CD4-positive, alpha-beta T cell treated with Interleukin-12 subunit alpha and Interleukin-12 subunit beta, for 1 hour (primary cell): Measurements from ENCODE around the gene PDE3B.
"Not testable (repeated sequence)": the region's sequence is repeated elsewhere in the genome, so short reads cannot be mapped to it uniquely, and the experiment has no call there.

Experiments
- DNase-seq: peaks from one replicate; pipeline ENCODE4 v3.0.0-alpha.2; 2020

Gene PDE3B

DNA sequence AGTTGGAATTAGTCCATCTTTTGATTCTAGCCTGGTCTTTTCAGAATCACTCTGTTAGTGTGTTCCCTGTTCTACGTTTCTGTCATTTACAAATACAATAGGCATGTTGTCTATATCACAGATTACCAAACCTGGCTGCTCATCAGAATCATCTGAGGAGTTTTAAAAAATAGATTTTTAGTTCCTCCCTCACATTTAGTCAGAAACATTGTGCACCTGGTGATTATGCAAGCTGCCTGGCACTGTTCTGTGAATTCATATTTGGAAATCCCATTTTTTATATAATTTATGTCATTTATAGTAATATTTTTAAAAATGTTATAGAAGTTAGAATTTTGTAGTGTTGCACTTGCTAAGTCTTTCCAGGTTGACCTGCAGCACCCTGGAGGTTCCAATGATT lies 107.3 kb downstream of the PDE3B start:
- no peak for DNase-seq

DNA sequence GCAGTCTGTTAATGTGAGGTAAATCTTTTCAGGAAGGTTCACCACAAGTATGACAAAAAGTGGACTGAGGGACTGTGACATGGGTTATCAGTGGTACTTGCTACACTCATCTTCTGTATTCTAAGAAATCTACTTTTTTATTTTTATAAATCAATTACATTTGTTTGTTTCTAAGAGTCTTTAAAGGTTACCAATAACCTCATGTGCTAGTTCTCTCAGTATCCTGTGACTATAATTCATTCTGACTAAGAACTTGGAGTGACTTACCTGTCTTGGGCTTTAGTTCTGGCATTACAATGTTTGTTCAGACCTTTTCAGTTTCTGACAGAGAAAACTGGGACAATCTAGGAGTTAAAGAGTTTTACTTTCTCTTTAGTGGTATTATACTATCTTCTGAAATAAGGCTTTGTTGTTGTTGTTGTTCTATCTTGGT lies 108.4 kb downstream of the PDE3B start:
- no peak for DNase-seq

DNA sequence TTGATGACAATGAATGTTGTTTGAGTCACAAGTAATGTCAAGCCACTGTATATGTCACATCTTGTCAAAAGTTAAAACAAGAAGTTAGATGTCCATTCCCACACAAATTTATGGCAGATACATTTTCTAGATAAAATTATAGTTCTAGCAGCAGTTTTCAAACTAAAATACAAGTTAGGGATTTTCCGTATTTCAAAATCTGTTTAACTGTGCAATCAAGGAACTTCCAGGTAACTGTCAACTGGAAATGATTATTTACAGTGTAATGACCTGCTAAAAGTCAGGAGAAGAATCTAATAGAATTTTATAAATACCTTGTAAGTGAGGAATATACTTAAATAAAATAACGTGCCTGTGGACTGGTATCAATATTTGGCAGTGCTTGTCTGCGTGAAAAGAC lies 111.5 kb downstream of the PDE3B start:
- DNase-seq, result no peak

DNA sequence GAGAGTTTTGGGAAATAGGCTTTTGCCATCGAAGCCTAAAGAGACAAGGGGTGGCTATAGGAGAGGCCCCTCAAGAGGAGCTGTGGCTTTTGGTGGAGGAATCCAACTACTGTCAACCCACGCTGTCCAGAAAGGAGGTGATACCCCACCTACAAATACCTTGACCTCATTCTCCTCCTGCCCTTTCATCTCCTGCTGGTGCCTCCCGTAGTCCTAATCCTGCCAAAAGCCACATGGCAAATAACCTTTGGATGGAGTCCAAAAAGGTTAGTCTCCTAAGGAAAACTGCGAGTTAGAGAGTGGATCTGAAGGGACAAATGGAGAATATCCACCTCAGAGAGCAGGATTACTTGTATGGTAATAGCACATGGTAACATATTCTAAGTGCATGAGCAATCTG lies 112.7 kb downstream of the PDE3B start:
- no peak for DNase-seq

DNA sequence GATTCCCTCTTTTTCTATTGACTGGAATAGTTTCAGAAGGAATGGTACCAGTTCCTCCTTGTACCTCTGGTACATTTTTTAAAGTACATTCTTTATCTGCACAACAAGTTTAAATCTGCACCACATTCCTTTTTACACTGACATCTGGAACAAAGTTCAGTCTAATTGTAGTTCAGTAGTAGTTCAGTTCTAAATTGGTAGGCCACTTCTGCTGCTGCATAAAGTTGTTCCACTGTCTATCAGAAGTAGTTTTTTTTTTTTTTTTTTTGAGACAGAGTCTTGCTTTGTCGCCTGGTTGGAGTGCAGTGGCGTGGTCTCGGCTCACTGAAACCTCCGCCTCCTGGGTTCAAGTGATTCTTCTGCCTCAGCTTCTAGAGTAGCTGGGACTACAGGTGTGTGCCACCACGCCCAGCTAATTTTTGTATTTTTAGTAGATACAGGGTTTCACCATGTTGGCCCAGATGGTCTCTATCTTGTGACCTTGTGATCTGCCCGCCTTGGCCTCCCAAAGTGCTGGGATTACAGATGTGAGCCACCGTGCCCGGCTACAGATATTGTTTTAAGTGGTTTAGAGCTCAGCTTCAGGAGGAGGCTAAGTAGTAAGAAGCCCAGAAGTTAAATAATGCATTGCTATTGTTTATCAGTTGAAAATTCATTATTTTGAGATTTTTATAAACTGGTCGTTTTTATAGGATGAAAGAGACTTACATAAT lies 115.9 kb downstream of the PDE3B start:
- not testable (repeated sequence) for DNase-seq

DNA sequence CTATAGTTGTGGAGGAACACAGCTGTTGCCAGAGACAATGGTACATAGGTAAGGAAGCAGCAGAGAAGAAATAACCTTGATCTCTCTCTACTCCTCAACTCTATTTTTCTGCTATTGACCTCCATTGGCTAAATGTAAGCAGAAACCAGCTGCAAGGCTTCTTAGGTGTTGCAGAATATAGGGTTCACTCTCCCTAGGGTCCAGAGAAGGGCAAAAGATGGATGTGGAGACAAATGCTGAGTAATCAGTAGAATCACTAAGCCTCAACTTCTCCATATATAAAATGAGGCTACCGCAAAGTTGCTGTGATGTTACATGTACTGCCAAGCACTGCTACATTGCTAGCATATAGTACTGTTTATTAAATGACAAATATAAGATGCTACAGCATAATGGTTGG lies 120.6 kb downstream of the PDE3B start:
- DNase-seq, result no peak

DNA sequence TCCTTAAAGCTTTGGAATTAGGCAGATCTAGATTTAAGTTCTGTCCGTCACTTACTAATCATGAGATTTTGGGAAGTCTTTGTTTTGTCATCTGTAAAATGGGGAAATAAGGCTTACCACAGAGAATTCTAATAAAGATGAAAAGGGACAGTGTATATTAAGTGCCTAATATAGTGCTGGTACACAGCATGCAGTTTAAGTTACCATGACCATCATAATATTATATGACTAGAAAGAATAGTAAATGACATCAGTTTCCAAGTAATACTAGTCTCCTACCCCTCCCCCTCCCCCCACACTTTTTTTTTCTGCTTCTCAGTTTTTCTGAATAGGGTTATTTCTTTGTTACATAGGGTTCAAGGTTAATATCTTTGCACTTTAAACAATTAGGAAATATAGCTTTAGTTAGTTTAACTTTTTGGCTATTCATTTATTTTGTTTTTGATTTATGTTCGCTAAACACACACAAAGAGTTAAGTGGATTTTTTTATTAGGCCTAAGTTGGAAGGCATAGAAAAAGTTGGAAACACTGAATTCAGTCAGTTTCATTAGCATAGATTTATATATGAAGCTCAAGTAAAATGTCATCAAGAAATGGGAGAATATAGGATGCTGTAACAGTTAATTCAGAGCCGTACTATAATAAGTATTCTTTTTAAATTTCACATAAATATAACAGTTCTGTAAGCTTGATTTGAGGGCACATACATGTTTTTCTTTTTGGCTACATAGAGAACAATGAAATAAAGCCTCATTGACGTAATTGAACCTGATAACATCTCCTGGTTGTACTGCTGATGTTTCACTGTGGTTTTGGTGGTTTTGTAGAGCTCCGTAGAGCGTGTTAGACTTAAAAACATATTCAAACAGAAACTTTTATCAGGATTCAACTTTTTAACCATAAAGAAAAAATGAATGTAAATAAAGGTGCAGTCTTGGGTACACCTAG lies 121.2 kb downstream of the PDE3B start:
- DNase-seq, result peak; percentile 86

DNA sequence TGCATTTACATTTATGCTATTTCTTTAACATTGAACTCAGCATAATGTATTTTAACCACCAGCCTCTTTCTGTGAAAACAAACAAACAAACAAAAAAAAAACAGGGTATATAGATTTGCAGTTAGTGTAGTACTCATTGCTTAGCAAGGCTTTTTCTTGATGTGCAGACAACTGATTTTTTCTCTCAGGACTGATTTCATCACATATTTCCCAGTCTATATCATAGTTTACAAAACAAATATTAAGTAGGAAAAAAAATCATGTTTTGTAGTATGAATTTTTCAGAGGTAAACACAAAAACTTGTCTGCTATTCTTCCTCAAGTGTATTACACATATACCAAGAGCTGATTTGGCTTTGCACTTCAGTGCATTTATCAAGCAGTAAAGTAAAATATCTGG lies 123.0 kb downstream of the PDE3B start:
- DNase-seq, result no peak

DNA sequence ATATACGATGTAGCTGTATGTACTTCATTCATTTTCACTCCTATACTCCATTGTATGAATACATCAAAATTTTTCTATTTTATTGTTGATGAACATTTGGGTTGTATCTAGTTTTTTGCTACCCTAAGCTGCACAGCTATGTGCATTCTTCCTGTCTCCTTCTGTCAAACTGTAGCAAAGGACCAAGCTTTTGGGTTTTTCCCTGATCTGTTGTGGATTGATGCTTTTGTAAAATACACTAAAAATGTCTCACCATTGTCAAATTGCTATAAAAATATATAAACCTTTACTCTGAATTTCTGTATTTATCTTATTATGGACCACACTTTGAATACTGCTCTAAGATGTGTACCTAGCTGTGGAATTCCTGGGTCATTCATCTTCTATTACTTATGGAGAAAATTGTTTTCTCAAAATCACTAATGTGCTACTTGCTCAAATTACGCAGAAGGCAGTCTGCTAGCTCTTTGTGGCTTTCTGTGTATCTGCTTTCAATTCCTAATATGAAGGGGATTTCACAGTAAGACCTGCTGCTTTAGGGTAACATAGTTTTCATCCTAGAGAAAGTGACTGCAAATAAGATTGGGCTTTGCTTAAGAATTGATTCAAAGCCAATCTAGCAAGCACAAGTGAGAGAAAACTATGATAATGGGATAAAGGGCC lies 125.1 kb downstream of the PDE3B start:
- peak; percentile 44 for DNase-seq

DNA sequence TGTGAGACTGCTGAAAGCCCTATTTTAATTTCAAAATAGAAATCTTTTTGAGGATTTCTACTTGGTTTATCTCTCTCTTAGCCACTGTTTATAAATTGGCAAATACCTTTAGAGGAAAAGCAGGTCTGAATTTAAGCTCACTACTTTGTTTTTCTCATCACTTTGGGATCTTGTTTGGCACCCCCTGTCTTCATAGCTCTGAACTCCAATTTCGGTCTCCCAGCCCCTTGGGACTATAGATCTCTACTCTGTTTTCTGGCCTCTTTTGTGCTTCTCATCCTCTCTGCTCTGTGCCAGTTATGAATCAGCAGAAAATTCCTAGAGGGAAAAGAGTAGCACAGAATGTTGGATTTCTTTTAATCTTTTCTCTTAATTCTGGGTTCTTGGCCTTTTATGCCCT lies 130.2 kb downstream of the PDE3B start:
- peak; percentile 39 for DNase-seq

DNA sequence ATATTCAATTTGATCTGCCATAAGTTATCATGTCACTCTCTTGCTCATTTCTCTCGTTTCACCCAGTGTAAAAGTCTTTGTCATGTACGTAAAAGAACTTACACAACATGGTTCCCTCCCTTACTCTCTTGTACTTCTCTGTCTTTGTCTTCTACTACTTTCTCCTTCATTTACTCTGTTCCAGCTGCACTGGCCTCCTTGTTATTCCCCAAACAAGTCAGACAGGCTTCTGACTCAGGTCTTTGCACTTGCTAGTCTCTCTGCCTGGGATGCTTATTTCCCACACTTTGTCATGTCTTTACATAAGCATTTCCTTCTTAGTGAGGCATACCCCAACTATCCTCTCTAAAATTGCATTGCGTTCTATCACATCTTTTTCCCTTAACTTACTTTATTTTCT lies 131.1 kb downstream of the PDE3B start:
- no peak for DNase-seq

DNA sequence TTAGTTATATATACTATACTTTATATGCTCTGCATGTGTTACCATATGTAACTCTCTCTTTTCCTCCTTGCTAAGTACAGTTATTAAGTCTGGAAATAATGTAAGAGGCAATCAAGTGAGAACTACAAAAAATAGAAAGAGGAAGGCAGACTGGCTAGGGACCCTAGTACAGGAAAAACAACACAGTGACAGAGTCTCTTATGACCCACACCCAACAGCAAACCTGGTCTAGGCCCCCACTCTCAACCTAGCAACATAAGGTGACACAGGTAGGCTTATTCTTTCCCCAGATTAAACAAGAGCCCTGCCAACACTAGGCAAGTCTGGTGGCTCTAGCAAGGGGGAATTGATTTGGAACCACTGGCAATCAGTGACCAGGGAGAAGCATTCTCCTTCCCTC lies 132.3 kb downstream of the PDE3B start:
- DNase-seq, result no peak

DNA sequence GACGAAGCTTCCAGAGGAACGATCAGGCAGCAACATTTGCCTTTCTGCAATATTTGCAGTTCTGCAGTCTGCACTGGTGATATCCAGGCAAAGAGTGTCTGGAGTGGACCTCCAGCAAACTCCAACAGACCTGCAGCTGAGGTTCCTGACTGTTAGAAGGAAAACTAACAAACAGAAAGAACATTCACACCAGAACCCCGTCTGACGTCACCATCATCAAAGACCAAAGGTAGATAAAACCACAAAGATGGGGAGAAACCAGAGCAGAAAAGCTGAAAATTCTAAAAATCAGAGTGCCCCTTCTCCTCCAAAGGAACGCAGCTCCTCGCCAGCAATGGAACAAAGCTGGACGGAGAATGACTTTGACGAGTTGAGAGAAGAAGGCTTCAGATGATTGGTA lies 134.9 kb downstream of the PDE3B start:
- DNase-seq, result not testable (repeated sequence)

DNA sequence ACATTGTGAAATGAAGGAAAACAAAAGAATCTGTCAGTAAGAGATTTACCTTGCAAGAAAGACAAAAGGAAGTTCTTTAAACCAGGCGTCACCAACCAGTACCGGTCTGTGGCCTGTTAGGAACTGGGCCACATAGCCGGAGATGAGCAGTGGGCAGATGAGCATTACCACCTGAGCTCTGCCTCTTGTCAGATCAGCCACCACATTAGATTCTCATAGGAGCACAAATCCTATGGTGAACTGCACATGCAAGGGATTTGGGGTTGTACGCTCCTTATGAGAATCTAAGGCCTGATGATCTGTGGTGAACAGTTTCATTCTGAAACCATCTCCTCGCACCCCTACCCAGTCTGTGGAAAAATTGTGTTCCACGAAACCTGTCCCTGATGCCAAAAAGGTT lies 140.2 kb downstream of the PDE3B start:
- no peak for DNase-seq

DNA sequence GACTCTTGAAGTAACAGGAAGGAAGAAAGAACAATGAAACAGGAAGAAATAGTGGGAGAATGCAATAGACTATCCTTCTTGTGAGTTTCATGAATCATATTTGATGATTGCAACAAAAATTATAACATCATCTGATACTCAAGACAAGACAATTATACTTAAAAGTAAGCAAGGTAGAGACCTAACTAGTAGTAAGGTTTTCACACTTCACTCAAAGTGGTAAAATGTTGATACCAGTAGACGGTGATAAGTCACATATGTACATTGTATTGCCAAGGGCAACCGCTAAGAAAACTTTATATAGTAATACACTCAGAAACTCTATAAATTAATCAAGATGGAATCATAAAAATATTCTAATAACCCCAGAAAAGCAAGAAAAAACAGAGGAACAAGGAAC lies 140.6 kb downstream of the PDE3B start:
- no peak for DNase-seq

DNA sequence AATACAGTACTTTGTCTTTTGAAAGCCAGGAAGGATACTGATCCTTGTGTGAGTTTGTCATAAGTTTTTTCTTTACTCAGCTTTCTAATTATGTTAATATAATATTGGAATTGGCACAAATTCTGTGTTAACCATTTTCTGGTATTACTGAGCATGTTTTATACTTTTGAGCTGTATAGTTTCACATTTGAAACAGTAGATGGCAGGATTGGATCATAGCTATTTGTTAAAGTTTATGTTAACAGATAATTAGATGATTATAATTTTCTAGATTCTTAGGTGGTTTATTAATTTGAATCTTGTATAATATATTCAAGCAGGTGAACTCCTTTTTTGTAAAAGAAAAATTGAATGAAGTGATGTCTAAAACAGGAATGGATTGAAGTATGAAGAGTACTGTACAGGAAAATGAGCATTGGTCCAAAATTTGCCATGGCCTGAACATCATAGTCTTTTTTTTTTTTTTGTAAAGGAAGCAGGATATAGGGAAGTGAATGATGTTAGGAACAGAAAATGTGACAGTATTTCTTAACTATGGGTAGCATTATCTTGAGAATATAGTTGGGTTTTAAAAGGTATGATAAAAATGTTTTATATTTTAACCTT lies 146.4 kb downstream of the PDE3B start:
- DNase-seq, result peak; percentile 45

DNA sequence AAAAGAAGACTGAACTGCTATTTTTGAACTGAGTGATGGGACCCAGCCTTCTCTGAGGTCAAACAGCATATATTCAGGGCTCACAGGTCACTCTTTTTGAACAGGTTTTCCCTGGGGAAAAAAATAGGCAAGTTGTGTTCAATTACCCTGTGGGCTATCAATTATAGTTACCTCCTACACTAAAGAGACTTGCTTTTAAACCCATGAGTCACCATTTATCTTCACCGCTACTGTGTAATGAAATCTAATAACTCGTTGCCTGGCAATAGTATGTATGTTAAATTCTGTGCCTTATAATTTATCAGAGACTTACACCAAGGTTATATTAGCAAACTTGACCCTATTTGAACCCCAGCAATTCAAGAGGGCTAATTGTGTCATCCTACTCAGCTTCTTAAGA lies 149.9 kb downstream of the PDE3B start:
- DNase-seq, result no peak

DNA sequence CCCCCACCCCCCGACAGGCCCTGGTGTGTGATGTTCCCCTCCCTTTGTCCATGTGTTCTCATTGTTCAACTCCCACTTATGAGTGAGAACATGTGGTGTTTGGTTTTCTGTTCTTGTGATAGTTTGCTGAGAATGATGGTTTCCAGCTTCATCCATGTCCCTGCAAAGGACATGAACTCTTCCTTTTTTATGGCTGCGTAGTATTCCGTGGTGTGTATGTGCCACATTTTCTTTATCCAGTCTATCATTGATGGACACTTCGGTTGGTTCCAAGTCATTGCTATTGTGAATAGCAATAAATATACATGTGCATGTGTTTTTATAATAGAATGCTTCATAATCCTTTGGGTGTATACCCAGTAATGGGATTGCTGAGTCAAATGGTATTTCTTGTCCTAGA lies 152.4 kb downstream of the PDE3B start:
- not testable (repeated sequence) for DNase-seq

DNA sequence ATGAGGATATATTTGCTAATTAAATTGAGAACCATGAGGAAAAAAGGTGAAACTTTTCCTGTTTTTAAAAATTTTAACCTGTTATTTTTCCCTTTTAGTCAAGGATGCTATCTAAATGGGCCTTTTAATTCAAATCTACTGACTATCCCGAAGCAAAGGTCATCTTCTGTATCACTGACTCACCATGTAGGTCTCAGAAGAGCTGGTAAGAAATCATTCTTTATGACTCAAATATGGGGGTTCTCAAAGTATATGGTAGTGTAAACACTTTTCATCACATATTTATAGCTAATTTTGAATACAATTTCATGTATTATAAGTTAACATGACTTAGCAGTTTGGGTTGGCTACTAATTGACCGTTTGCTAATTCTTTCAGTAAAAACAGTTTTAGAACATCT lies 160.2 kb downstream of the PDE3B start:
- DNase-seq, result no peak

DNA sequence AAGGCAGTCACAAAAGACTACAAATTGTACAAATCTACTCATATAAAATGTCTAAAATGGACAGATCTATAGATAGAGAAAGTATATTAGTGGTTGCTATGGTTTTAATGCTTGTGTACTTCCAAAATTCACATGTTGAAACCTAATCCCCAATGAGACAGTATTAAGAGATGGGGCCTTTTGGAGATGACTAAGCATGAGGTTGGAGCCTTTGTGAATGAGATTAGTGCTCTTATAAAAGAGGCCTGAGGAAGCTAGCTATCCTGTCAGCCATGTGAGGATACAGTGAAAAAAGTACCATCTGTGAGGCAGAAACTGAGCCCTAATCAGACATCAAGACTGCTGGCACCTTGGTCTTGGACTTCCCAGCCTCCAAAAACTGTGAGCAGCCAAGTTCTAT lies 165.9 kb downstream of the PDE3B start:
- no peak for DNase-seq

DNA sequence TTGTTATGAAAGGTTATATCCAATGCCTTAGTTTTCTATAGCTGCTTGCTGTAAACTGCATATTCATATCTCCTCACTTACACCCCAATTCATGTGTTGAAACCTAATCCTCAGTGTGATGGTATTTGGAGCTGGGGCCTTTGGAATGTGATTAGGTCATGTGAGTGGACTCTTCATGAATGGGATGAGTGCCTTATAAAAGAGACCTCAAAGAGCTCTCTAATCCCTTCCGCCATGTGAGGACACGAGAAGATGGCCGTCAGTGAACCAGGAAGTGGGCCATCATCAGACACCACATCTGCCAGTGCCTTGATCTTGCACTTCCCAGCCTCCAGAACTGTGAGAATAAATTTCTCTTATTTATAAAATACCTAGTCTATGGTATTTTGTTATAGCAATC lies 169.2 kb downstream of the PDE3B start:
- DNase-seq, result no peak

DNA sequence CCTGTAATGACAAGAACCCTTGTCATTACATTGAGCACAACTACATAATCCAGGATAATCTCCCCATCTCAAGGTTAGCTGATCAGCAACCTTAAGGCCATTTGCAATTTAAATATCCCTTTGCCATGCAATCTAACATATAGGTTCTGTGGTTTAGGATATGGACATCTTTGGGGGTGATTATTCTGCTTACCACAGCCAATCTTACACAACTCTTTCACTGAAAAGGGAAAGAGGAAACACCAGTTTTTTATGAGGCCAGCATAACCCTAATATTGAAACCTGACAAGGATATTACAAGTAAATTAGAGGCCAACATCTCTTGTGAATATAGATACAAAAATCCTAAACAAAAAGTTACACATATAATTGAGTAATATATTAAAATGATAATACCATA lies 169.9 kb downstream of the PDE3B start:
- DNase-seq, result no peak

DNA sequence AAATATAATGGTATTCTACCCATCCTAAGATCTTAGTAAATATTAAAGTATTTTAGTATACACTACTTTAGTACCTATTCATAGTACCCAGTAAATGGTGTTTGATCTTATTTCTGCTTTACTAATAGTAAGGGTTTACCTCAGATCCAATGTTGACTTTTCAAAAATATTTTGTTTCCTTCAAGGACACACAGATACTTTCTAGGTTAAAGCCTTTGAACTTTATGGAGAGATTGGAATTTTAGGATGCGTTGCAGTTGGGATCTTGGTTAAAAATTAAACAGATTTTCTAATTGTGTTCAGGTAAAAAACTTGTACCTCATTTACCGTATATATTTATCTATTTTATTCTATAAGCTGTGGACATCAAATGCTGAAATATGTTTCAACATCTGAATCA lies 175.2 kb downstream of the PDE3B start:
- DNase-seq, result no peak
